Ascending aorta (tissue), 2 donors: ENCODE measurements around the gene TBC1D10A. TPM values are rescaled to one million over a fixed set of nuclear protein-coding genes. Genes with fewer than 3 reads are reported as not detected.

Source experiments
- DNase-seq, 2 donors: peaks; one replicate each; pipeline ENCODE4 v3.0.0-alpha.2; 2019; ENCODE audit warnings: low spot score in 2 of 2
- H3K27ac ChIP-seq, 2 donors: fragments of 200-600 bp; sonication (generic); one replicate each; pipeline ENCODE4 v1.5.1; 2016 to 2017; ENCODE audit warnings: mild to moderate bottlenecking in 1 of 2
- H3K27me3 ChIP-seq: fragments of 200-600 bp; sonication (generic); one replicate; pipeline ENCODE4 v1.5.1; 2017
- H3K36me3 ChIP-seq, 2 donors: fragments of 200-600 bp; sonication (generic); one replicate each; pipeline ENCODE4 v1.5.1; 2016
- H3K4me1 ChIP-seq, 2 donors: fragments of 200-600 bp; sonication (generic); one replicate each; pipeline ENCODE4 v1.5.1; 2016 to 2017; ENCODE audit warnings: mild to moderate bottlenecking in 1 of 2
- H3K4me3 ChIP-seq, 2 donors: fragments of 200-600 bp; sonication (generic); one replicate each; pipeline ENCODE4 v1.5.1; 2016 to 2017; ENCODE audit warnings: mild to moderate bottlenecking in 1 of 2
- H3K9me3 ChIP-seq, 2 donors: fragments of 200-600 bp; sonication (generic); one replicate each; pipeline ENCODE4 v1.5.1; 2016
- intact Hi-C: fragments of 100-400 bp; cut with DNase I; formaldehyde crosslinking; loops from one replicate; pipeline ENCODE4 v1.15.1; 2023
- total RNA-seq: library from RNA; depleted of rRNA; stranded (reverse); fragments of >200 nt; gene quantifications from one replicate; pipeline ENCODE4 v1.1.0, GENCODE V29; 2016
- TF ChIP-seq, protein P1 (sequence below), 3 experiments: fragments of 200-600 bp in 2 of 3; fragments of 450-650 bp in 1 of 3; sonication (generic) in 2 of 3; IDR thresholded peaks; one replicate each; pipeline ENCODE4 v1.5.1; 2016 to 2019; ENCODE audit warnings: antibody characterized with exemption in 3 of 3, mild to moderate bottlenecking in 1 of 3, moderate library complexity in 1 of 3

TBC1D10A gene
- total RNA-seq, 1 donor from 2014 or later, result 107 TPM

DNA sequence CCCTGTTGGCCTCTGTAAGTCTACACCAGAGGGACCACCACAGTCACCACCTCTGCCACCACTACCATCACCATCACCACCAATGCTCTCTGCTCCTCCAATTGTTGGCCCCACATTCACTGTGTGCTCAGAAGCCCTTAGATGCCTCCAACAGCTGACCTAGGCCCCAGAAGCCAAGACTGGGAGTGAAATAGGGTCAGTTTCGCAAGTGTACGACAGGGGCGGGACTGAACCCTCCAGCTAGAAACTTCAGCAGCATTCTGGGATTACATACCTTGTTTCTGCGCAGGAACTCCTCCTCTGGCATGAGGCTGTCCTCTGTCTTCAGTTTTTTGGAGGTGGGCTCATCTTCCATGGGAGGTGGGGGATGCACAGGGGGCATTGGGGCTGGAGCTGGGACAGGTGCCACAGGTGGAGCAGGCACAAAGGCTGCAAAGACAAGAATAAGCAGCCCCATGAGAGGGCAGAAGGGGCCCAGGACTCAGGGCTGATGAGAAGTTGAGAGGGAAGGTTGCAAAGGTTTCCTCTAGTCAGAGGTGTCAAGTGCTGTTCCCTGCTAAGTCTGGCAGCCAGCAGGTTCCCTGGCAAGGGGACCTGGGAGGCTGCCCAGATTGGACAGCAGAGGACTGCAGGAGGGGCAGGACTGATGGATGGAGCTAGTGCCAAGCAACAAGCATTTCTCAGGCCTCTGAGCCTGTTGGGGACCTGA, 10.2 kb upstream of the TBC1D10A start:
- intact Hi-C loops, result no loop called here
- TF ChIP-seq, protein P1, sequence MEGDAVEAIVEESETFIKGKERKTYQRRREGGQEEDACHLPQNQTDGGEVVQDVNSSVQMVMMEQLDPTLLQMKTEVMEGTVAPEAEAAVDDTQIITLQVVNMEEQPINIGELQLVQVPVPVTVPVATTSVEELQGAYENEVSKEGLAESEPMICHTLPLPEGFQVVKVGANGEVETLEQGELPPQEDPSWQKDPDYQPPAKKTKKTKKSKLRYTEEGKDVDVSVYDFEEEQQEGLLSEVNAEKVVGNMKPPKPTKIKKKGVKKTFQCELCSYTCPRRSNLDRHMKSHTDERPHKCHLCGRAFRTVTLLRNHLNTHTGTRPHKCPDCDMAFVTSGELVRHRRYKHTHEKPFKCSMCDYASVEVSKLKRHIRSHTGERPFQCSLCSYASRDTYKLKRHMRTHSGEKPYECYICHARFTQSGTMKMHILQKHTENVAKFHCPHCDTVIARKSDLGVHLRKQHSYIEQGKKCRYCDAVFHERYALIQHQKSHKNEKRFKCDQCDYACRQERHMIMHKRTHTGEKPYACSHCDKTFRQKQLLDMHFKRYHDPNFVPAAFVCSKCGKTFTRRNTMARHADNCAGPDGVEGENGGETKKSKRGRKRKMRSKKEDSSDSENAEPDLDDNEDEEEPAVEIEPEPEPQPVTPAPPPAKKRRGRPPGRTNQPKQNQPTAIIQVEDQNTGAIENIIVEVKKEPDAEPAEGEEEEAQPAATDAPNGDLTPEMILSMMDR (IDR thresholded peaks at IDR 0.05), result no peak
- no peak overlapping the region for H3K4me3 ChIP-seq
- H3K27me3 ChIP-seq, result no peaks in the 10 kb centered on the region
- peaks cover 0 to 14% of the 10 kb centered on the region in 2 donors for H3K4me1 ChIP-seq
- DNase-seq, result no peak
- H3K36me3 ChIP-seq, result peaks cover 88 to 98% of the 10 kb centered on the region in 2 donors
- no peak overlapping the region for H3K27ac ChIP-seq
- no peaks in the 10 kb centered on the region for H3K9me3 ChIP-seq

DNA sequence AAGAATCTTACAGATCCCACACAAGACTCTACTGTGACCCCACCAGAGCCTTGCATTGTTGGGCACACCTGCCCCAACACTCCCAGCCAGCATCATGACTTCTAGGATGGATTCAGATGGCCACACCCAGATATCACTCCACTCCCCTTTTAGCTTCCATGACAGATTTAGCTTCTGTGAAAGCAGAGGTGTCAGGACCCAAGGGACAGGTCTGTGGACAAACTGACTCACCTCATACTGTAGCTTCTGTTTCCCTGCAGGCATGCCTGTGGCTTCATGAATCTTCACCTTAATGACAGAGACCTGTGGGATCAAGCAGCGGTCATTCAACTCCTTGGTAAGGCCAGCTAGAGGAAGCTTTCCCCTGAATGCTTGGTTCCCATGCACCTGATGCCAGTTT, 8.5 kb upstream of the TBC1D10A start:
- TF ChIP-seq, protein P1 (IDR thresholded peaks at IDR 0.05), result no peak
- H3K27ac ChIP-seq, result no peak overlapping the region
- H3K4me3 ChIP-seq, result no peak overlapping the region
- H3K36me3 ChIP-seq, result peaks cover 74 to 93% of the 10 kb centered on the region in 2 donors
- intact Hi-C loops, result no loop called here
- H3K4me1 ChIP-seq, result peaks cover 0 to 1% of the 10 kb centered on the region in 2 donors
- no peaks in the 10 kb centered on the region for H3K9me3 ChIP-seq
- no peak for DNase-seq
- no peaks in the 10 kb centered on the region for H3K27me3 ChIP-seq

DNA sequence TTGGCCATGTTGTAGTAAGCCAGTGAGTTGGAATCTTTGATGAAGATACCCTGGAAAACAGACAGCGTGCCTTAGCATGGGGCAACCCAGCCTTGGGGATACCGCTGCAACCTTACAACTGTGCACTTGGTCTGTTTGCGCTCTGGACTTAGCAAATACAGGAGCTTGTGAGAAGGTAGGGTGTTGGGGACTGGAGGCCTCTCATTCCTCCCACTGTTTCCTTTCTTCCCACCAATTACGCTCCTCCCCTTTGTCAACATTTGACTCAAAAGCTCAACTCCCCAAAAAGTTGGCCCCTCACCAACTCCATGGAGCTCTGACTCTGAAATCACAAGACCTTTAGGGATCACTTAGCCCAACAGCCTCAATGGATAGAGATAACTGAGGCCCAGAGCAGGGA, 7.9 kb upstream of the TBC1D10A start:
- no peaks in the 10 kb centered on the region for H3K9me3 ChIP-seq
- H3K27ac ChIP-seq, result no peak overlapping the region
- H3K36me3 ChIP-seq, result peaks cover 68 to 87% of the 10 kb centered on the region in 2 donors
- H3K4me3 ChIP-seq, result no peak overlapping the region
- no peak for DNase-seq
- TF ChIP-seq, protein P1 (IDR thresholded peaks at IDR 0.05), result no peak
- H3K4me1 ChIP-seq, result no peaks in the 10 kb centered on the region
- intact Hi-C loops, result no loop called here
- H3K27me3 ChIP-seq, result no peaks in the 10 kb centered on the region

DNA sequence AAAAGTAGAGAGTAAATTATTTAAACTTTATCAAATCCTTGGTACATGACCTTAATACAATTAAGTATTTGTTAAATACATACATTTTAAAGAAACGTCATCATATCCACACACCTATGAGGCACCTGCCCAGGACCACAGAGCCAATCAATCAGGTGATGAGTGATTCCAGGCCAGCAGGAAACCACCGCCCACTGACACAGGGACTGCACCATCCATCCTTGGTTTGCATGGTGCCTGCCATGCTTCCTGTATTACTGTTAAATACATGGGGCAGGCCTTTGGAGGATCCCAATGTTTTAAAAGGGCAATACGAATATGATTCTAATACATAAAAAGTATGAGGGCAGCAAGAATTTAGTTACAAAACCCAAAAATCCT, 7.0 kb upstream of the TBC1D10A start:
- no peak for DNase-seq
- Histone ChIP-seq H3K36me3 (peaks cover 59 to 77% of the 10 kb centered on the region in 2 donors), H3K27ac (no peak overlapping the region), H3K9me3 (no peaks in the 10 kb centered on the region), H3K27me3 (no peaks in the 10 kb centered on the region), H3K4me3 (no peak overlapping the region), H3K4me1 (no peaks in the 10 kb centered on the region)
- intact Hi-C loops, result no loop called here
- TF ChIP-seq, protein P1 (IDR thresholded peaks at IDR 0.05), result no peak

DNA sequence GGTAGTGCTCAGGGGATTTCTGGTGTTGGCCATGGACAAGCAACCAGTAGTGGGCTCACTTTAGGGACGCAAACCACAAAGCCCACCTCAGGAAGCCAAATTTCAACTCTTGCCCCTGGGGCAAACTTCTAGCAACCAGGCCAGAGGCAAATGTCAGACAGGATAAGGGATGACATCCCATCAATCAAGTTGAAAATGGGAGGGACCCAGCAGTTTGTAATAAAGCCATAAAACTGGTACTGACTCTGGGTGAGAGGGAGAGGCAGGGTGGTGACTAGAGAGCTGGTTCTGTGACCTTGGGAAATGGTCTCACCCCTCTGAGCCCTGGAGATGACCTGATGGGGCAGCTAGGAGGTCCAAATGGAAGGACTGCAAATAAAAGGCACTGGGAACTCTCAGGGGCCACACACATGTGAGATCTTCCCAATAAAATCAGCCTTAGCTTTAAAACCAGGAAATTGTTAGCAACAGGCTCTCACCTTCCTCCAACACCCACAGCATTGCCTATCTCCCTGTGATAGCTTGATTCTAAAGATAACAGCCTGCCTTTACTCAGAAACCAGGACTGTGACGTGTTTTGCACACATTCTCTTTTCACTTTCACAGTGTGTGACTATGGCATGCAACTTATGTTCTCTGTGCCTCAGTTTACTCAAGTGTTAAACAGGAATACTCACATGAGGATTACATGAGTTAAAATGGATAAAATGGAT, 6.4 kb upstream of the TBC1D10A start:
- intact Hi-C loops, result no loop called here
- DNase-seq, result no peak
- Histone ChIP-seq H3K27ac (no peak overlapping the region), H3K27me3 (no peaks in the 10 kb centered on the region), H3K9me3 (no peaks in the 10 kb centered on the region), H3K36me3 (peaks cover 53 to 72% of the 10 kb centered on the region in 2 donors), H3K4me1 (no peaks in the 10 kb centered on the region), H3K4me3 (no peak overlapping the region)
- TF ChIP-seq, protein P1 (IDR thresholded peaks at IDR 0.05), result no peak
